Measurements from ENCODE around the gene TMUB1.

Gene TMUB1

DNA sequence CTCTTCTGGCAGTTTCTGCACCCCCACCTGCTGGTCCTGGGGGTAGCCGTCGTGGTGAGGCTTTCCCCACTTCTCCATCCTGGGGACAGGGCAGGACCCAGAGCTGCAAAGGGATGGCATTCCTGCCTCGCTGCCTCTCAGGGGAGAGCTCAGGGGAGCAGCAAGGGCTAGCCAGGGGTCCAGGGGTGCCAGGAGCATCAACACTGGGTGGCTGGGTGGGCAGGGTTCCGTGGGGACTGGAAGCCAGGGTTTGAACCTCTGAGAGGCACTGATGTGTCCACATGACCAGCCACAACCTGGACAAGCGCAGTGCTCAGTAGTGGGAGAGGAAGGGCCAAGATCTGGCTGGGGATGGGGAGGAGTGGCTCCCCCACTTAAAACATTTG, 49.4 kb downstream of the TMUB1 start:
- DNase-seq (ENCODE audit: low read depth, low spot score): no peak

- DNase-seq (ENCODE audit: low read depth, low spot score): no peak
Measured at GRCh38 chr7:151032936-151033863, 50.1 kb downstream of the TMUB1 start.

Data from activated CD4-positive, CD25-positive, alpha-beta regulatory T cell treated with anti-CD3 and anti-CD28 coated beads, Interleukin-2, amount 50 U/mL, for 16 hours (primary cell).